ENCODE measurements around the gene GTF2F2.

DNA sequence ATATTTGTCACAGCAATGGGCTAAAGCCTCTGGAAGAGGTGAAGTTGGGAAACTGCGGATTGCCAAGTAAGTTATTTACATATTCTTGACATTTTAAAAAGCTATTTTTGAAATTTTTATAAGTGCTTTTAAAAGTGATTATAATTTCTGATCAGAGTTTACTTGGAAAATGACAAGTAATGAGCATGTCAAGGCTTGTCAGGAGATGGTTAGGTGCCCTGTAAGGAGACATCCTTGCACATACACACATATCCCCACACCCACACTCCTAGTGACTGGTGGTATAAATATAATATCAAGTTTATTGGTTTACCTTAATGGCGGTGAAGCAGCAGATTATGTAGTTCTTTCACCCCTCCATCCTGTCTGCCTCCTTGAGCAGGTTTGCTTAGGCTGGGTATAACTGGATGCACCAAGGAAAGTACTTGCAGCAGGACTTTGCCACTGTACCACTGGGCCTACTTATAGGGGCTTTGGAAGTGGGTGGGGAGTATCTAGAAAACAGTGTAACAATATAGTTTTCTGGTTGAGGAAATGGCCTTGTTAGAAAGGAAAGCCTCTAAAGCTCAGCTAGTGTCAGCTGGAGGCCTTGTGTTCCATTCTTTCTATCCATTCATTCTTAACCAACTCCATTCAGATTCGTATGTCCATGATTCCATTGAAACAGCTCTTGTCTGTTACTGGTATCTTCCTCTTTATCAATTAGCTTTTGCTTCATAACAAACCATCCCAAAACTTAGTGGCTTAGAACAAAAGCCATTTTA, 16.6 kb downstream of the GTF2F2 start:
- no peak for TF ChIP-seq POLR2AphosphoS2 (conservative IDR thresholded peaks at IDR 0.05; ENCODE audit: low read length)
- TF ChIP-seq, protein P1, sequence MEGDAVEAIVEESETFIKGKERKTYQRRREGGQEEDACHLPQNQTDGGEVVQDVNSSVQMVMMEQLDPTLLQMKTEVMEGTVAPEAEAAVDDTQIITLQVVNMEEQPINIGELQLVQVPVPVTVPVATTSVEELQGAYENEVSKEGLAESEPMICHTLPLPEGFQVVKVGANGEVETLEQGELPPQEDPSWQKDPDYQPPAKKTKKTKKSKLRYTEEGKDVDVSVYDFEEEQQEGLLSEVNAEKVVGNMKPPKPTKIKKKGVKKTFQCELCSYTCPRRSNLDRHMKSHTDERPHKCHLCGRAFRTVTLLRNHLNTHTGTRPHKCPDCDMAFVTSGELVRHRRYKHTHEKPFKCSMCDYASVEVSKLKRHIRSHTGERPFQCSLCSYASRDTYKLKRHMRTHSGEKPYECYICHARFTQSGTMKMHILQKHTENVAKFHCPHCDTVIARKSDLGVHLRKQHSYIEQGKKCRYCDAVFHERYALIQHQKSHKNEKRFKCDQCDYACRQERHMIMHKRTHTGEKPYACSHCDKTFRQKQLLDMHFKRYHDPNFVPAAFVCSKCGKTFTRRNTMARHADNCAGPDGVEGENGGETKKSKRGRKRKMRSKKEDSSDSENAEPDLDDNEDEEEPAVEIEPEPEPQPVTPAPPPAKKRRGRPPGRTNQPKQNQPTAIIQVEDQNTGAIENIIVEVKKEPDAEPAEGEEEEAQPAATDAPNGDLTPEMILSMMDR (IDR thresholded peaks at IDR 0.05) = no peak
- TF ChIP-seq POLR2A (IDR thresholded peaks at IDR 0.05; ENCODE audit: low read length) = no peak
- TF ChIP-seq EP300 (IDR thresholded peaks at IDR 0.05) = no peak
- TF ChIP-seq JUNB (IDR thresholded peaks at IDR 0.05) = no peak
- TF ChIP-seq CHD2 (IDR thresholded peaks at IDR 0.05; ENCODE audit: low read length, partially characterized antibody) = no peak
- TF ChIP-seq, protein P2, sequence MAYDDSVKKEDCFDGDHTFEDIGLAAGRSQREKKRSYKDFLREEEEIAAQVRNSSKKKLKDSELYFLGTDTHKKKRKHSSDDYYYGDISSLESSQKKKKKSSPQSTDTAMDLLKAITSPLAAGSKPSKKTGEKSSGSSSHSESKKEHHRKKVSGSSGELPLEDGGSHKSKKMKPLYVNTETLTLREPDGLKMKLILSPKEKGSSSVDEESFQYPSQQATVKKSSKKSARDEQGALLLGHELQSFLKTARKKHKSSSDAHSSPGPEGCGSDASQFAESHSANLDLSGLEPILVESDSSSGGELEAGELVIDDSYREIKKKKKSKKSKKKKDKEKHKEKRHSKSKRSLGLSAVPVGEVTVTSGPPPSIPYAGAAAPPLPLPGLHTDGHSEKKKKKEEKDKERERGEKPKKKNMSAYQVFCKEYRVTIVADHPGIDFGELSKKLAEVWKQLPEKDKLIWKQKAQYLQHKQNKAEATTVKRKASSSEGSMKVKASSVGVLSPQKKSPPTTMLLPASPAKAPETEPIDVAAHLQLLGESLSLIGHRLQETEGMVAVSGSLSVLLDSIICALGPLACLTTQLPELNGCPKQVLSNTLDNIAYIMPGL (CRISPR knock-in tag; IDR thresholded peaks at IDR 0.05; ENCODE audit: borderline replicate concordance) = no peak
- TF ChIP-seq, protein P3, sequence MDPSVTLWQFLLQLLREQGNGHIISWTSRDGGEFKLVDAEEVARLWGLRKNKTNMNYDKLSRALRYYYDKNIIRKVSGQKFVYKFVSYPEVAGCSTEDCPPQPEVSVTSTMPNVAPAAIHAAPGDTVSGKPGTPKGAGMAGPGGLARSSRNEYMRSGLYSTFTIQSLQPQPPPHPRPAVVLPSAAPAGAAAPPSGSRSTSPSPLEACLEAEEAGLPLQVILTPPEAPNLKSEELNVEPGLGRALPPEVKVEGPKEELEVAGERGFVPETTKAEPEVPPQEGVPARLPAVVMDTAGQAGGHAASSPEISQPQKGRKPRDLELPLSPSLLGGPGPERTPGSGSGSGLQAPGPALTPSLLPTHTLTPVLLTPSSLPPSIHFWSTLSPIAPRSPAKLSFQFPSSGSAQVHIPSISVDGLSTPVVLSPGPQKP (IDR thresholded peaks at IDR 0.05; ENCODE audit: low read depth, low read length) = no peak
- TF ChIP-seq, protein P4, sequence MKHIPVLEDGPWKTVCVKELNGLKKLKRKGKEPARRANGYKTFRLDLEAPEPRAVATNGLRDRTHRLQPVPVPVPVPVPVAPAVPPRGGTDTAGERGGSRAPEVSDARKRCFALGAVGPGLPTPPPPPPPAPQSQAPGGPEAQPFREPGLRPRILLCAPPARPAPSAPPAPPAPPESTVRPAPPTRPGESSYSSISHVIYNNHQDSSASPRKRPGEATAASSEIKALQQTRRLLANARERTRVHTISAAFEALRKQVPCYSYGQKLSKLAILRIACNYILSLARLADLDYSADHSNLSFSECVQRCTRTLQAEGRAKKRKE (CRISPR knock-in tag; IDR thresholded peaks at IDR 0.05; ENCODE audit: low read depth) = no peak
- TF ChIP-seq KDM1A (IDR thresholded peaks at IDR 0.05; ENCODE audit: low read depth) = no peak
- TF ChIP-seq RAD21 (conservative IDR thresholded peaks at IDR 0.05 in 1 of 2, IDR thresholded peaks at IDR 0.05 in 1 of 2) = no peak
- TF ChIP-seq SREBF2 (IDR thresholded peaks at IDR 0.05) = no peak
- TF ChIP-seq MYC (IDR thresholded peaks at IDR 0.05; ENCODE audit: borderline replicate concordance, low read length) = no peak

Data from A549 (cell line).